ENCODE data around the gene C18orf63.

The C18orf63 gene

GRCh38 chr18:74278983-74279382 is 36.7 kb upstream of the C18orf63 start:
- no peak for TF ChIP-seq CTCF (IDR thresholded peaks at IDR 0.05)
- Histone ChIP-seq H3K27ac (no peak overlapping the region), H3K36me3 (peaks cover 0 to 5% (median 0%) of the 10 kb centered on the region in 3 donors), H3K27me3 (no peaks in the 10 kb centered on the region), H3K4me1 (peaks cover 0 to 24% (median 3%) of the 10 kb centered on the region in 4 donors), H3K9me3 (no peaks in the 10 kb centered on the region), H3K4me3 (no peak overlapping the region)
- intact Hi-C loops (cut with DNase I; ENCODE audit: low total_unique reads), result no loop called here
- DNase-seq, result no peak

- no peaks in the 10 kb centered on the region for H3K36me3 ChIP-seq
- intact Hi-C loops (cut with DNase I; ENCODE audit: low total_unique reads), result no loop called here
- DNase-seq, result no peak
- TF ChIP-seq CTCF (IDR thresholded peaks at IDR 0.05), result no peak
- H3K4me1 ChIP-seq, result peaks cover 0 to 34% (median 8%) of the 10 kb centered on the region in 4 donors
- H3K27me3 ChIP-seq, result no peaks in the 10 kb centered on the region
- peak overlapping the region in 1 of 2 donors; percentile 3 for H3K27ac ChIP-seq
- no peaks in the 10 kb centered on the region for H3K9me3 ChIP-seq
- no peak overlapping the region for H3K4me3 ChIP-seq
These were observed 34.3 kb upstream of the C18orf63 start for GRCh38 chr18:74281011-74281979.

- intact Hi-C loops (cut with DNase I; ENCODE audit: low total_unique reads), result no loop called here
- no peak overlapping the region for H3K4me3 ChIP-seq
- peak in 1 of 2 donors; percentile 74 for DNase-seq
These were observed 33.5 kb upstream of the C18orf63 start for GRCh38 chr18:74281980-74282754.

GRCh38 chr18:74282755-74283554 is 32.7 kb upstream of the C18orf63 start:
- Histone ChIP-seq H3K36me3 (no peaks in the 10 kb centered on the region), H3K27me3 (no peaks in the 10 kb centered on the region), H3K27ac (no peak overlapping the region), H3K4me1 (peaks cover 0 to 34% (median 10%) of the 10 kb centered on the region in 4 donors), H3K4me3 (no peak overlapping the region), H3K9me3 (no peaks in the 10 kb centered on the region)
- intact Hi-C loops (cut with DNase I; ENCODE audit: low total_unique reads), result no loop called here
- DNase-seq, result no peak
- no peak for TF ChIP-seq CTCF (IDR thresholded peaks at IDR 0.05)

More at GRCh38 chr18:74281980-74282754, 33.5 kb upstream of the C18orf63 start:
- Histone ChIP-seq H3K4me1 (peaks cover 0 to 34% (median 8%) of the 10 kb centered on the region in 4 donors), H3K36me3 (no peaks in the 10 kb centered on the region), H3K27ac (peak overlapping the region in 1 of 2 donors; percentile 3), H3K27me3 (no peaks in the 10 kb centered on the region), H3K9me3 (no peaks in the 10 kb centered on the region)
- TF ChIP-seq CTCF (IDR thresholded peaks at IDR 0.05), result no peak

- Histone ChIP-seq H3K9me3 (no peaks in the 10 kb centered on the region), H3K4me1 (peaks cover 0 to 39% (median 12%) of the 10 kb centered on the region in 4 donors), H3K27ac (no peak overlapping the region), H3K4me3 (no peak overlapping the region), H3K27me3 (no peaks in the 10 kb centered on the region), H3K36me3 (no peaks in the 10 kb centered on the region)
- TF ChIP-seq CTCF (IDR thresholded peaks at IDR 0.05), result no peak
- intact Hi-C loops (cut with DNase I; ENCODE audit: low total_unique reads), result no loop called here
- no peak for DNase-seq
These were observed 32.0 kb upstream of the C18orf63 start for GRCh38 chr18:74283646-74284045.
